HG02588 (cell line): ENCODE measurements around the gene KCND3.

ENCODE experiments used
- ATAC-seq: cut with Tn5 transposase; IDR thresholded peaks from one replicate; pipeline ENCODE4 v1.9.1; 2021; ENCODE audit warnings: mild to moderate bottlenecking, moderate library complexity; ENCODE audit not compliant: unreplicated experiment

The KCND3 gene

GRCh38 chr1:111884772-111885443 is 104.6 kb downstream of the KCND3 start:
- ATAC-seq = no peak

- no peak for ATAC-seq
These were observed 106.4 kb downstream of the KCND3 start for GRCh38 chr1:111882986-111883560.

- no peak for ATAC-seq
These were observed 106.9 kb downstream of the KCND3 start for GRCh38 chr1:111882559-111882958.

GRCh38 chr1:111880881-111881837 is 108.3 kb downstream of the KCND3 start:
- no peak for ATAC-seq

- no peak for ATAC-seq
These were observed 110.4 kb downstream of the KCND3 start for GRCh38 chr1:111879081-111879480.

- no peak for ATAC-seq
These were observed 110.8 kb downstream of the KCND3 start for GRCh38 chr1:111878649-111879048.

GRCh38 chr1:111878091-111878490 is 111.4 kb downstream of the KCND3 start:
- ATAC-seq = no peak

GRCh38 chr1:111876631-111877030 is 112.8 kb downstream of the KCND3 start:
- ATAC-seq = no peak

- ATAC-seq = no peak
These were observed 113.8 kb downstream of the KCND3 start for GRCh38 chr1:111875640-111876039.

GRCh38 chr1:111873460-111874030 is 115.9 kb downstream of the KCND3 start:
- ATAC-seq = no peak

- ATAC-seq = no peak
These were observed 119.3 kb downstream of the KCND3 start for GRCh38 chr1:111870181-111870580.

- no peak for ATAC-seq
These were observed 121.5 kb downstream of the KCND3 start for GRCh38 chr1:111867868-111868440.

- ATAC-seq = no peak
These were observed 124.6 kb downstream of the KCND3 start for GRCh38 chr1:111864862-111865261.

GRCh38 chr1:111863401-111863800 is 126.1 kb downstream of the KCND3 start:
- no peak for ATAC-seq

- ATAC-seq = no peak
These were observed 126.9 kb downstream of the KCND3 start for GRCh38 chr1:111862599-111862998.

GRCh38 chr1:111861523-111861922 is 127.9 kb downstream of the KCND3 start:
- no peak for ATAC-seq

- no peak for ATAC-seq
These were observed 132.2 kb downstream of the KCND3 start for GRCh38 chr1:111857194-111857651.

- no peak for ATAC-seq
These were observed 132.9 kb downstream of the KCND3 start for GRCh38 chr1:111856411-111857185.

- ATAC-seq = no peak
These were observed 134.2 kb downstream of the KCND3 start for GRCh38 chr1:111855260-111855659.

GRCh38 chr1:111852261-111852721 is 137.2 kb downstream of the KCND3 start:
- no peak for ATAC-seq
